ENCODE data around the gene TEX26.
A peak's percentile ranks its signal among the peaks of the same experiment; 100 is the strongest.

TEX26 gene

DNA sequence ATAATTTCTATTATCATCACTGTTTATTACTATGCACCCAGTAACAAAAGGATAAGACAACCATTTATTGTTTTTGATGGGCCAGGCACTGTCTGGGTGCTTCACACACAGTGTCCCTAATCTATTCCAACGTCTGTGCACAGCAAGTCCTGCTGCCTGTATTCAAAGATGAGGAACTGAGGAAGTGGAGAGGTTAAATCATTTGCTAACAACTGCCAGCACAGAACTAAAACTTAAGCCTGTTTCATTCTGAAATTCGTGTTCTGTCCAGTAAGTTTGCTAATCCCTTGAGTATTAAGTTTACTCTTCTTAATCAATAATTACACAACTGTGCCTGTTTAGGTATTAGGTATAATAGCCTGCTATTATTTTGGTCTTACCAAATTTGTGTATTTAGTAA lies 41.9 kb downstream of the TEX26 start:
- no peak for DNase-seq (ENCODE audit: extremely low read depth in 1 of 2, low read depth in 1 of 2)

DNA sequence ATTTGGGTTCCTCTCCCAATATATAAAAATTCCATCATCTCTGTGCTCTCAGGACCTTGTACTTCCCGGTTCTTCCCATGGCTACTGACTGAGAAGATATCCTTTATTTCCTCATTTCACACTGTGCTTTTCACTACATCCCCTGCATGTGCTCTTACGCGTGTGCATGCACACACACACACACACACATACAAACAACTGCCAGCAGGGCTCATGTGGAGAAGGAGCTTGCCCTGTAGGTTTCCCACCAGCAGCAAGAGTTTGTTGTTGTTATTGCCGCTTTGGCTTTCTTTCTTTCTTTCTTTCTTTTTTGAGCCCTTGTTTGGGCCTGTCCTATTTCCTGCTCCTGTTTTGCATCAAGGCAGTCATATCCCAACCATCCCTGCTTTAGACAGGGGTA lies 43.6 kb downstream of the TEX26 start:
- DNase-seq (ENCODE audit: extremely low read depth in 1 of 2, low read depth in 1 of 2) = no peak

DNA sequence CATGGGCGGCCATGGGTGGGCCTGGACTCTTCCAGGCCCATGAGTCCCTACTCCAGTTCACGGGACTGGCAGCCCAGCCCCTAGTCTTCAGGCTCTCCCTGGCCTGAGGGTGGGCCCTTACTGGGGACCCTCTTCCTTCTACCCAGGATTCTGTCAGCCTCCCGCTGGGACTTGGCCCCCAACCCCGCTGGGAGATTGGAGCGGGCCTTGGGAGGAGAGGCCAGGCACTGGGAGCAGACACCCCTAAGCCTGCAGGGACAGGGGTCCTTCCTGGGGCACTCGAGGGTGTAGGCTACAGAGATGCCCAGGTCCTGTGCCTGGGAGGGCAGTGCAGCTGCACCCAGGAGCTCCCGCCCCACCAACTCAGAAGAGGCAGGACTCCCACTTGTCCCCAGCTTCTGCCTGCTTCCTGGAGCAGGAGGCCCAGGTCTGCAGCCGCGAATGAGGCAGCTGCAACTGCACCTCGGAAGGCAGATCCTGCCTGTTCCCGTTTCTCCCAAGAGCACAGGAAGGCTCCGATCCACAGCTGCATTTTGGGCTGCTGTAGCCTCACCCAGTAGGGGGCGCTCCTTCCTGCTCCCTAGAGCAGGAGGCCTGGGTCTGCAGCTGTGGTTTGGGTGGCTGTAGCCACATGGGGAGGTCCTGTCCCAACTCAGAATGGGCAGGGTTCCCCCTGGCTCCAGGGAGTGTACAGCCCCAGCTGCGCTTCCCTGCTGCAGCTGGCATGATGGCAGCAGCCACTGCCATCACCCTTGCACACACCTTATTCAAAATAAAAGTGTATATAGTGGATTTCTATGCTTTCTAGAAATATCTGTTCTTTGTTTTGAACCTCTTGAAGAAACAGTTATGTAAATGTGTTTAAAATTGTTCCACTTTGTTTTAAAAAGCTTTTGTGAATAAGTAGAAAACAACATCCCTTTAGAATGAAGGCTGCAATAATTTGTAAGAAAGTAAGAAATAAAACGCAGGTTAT lies 46.8 kb downstream of the TEX26 start:
- DNase-seq (ENCODE audit: extremely low read depth in 1 of 2, low read depth in 1 of 2) = peak in 1 of 2 donors; percentile 2

DNA sequence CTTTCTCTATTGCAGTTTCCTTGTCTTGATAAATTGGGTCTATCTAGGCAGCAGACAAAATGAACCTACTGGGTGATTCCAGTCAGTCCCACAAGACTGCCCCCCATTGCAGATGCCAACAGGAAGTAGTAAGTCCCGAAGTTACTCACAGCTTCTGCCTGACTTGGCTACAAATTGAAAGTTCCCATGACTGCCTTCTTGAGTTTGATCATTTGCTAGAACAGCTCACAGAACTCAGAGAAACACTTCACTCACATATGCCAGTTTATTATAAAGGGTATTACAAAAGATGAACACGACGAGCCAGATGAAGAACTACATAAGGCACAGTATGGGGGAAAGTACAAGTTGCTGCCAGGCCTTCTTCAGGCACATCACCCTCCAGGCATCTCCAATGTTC lies 50.0 kb downstream of the TEX26 start:
- DNase-seq (ENCODE audit: extremely low read depth in 1 of 2, low read depth in 1 of 2) = no peak

DNA sequence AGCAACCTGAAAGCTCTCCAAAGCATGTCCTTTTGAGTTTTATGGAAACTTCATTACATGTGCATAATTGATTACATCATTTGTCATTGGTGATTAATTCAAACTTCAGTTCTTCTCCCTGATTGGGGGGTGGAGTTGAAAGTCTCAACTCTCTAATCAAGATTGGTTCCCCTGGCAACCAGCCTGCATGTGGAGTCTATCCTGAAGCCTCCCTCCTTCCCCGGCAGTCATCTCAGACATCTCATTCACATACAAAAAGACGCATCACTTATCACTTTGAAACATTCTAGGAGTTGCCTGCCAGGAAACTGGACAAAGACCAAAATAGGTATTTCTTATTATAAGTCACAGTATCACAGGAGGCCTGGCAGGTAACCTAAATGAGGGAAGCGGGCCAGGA lies 50.5 kb downstream of the TEX26 start:
- no peak for DNase-seq (ENCODE audit: extremely low read depth in 1 of 2, low read depth in 1 of 2)

DNA sequence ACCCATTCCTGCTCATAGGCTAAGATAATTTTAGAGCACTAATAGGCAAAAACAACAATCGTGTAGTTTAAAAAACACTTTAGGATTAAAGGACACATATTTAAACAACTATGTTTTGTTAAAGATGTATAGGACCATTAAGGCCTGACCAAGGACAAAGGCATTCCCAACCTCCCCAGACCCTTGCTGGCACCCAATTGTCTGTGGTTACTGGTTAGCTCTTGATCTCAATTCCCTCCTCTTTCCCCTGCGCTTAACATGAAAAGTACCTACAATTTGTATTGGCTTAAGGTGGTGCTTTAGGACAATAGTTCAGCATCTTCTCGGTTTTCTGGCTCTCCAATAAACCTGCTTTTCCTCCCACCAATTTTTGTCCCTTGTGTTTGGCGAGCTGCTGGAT lies 51.0 kb downstream of the TEX26 start:
- DNase-seq (ENCODE audit: extremely low read depth in 1 of 2, low read depth in 1 of 2) = no peak

DNA sequence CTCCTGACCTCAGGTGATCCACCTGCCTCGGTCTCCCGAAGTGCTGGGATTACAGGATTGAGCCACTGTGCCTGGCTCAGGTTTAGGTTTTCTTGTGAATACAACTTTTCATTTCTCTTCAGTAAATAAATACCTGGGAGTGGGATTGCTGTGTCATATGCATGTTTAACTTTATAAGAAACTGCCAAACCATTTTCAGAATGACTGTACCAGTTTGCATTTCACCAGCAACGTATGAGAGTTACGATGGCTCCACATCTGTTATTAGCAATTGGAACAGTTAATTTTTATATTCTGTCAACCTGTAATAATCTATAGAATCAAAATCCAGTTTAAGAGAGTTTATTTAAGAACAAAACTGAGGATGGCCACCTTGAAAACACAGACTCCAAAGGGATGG lies 52.2 kb downstream of the TEX26 start:
- DNase-seq (ENCODE audit: extremely low read depth in 1 of 2, low read depth in 1 of 2) = no peak

DNA sequence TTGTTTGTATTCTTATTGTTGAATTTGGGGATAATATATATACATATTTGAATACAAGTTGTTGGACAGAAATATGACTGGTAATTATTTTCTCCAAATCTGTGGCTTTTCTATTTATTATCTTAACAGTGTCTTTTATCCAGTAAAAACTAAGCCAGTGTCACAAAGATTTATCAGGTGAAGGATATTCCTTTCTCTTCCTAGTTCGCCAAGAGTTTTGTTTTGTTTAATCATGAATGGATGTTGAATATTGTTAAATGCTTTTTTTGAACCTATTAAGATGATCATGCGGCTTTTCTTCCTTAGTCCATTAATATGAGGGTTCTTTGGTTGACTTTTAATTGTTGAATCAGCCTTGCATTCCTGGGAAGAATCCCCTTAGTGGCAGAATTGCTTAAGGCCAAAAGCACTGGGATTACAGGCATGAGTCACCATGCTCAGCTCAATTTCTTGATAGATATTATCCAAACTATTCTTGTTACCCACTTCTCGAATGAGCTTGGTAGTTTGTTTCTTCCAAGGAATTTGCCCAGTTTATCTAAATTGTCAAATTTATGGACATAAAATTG lies 53.3 kb downstream of the TEX26 start:
- DNase-seq (ENCODE audit: extremely low read depth in 1 of 2, low read depth in 1 of 2) = no peak

DNA sequence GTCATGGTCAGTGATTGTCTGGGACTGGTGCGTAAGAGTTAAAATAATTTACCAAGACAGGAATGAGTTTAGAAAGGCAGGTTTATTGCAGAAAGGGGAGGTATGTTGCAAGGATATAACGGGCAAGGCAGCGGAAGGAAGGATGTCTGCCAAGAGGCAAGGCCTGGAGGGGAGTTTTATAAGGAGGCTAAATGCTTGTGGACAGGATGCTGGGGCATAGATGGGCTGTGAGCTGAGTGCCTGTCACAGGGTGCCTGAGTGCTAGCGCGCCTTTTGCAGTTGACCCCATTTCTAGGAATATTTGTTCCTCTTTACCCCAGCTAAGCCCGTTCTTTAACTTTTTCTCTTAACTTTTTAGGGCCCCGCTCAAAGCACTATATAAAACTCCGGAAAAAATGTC lies 58.7 kb downstream of the TEX26 start:
- no peak for DNase-seq (ENCODE audit: extremely low read depth in 1 of 2, low read depth in 1 of 2)

DNA sequence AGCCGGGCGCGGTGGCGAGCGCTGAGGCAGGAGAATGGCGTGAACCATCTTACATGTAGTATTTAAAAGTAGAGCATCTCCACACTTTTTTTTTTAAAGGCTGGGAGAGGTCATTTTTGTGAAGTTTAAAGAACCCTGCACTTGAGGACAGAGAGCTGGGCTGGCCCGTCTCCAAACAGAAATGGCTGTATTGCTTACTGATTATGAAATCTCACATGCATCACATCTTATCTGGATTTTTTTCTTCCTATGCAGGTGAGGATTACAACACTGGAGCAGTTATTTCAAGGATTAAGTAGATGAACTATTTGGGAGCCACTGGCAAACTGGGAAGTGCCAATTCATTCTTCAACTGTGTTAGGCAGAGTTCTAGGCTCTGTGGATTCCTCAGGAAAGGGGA lies 59.5 kb downstream of the TEX26 start:
- no peak for DNase-seq (ENCODE audit: extremely low read depth in 1 of 2, low read depth in 1 of 2)

DNA sequence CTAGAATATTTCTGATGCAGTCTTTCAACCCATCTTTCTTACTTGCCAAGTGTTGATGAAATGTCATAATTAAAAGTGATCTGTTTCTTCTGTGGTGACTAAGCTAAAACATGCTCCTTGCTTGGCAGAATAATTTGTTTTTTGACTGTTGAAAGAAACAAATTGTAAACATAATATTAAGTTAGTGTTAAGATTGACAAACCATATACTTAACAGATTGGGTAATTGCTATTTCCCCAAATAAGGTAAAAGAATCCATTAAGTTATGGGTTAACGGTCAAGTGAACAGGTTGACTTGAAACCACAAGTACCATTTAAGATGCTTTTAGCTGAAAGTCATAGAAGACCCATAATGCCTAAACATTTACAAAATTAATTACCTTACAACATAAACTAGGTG lies 62.9 kb downstream of the TEX26 start:
- DNase-seq (ENCODE audit: extremely low read depth in 1 of 2, low read depth in 1 of 2) = no peak

DNA sequence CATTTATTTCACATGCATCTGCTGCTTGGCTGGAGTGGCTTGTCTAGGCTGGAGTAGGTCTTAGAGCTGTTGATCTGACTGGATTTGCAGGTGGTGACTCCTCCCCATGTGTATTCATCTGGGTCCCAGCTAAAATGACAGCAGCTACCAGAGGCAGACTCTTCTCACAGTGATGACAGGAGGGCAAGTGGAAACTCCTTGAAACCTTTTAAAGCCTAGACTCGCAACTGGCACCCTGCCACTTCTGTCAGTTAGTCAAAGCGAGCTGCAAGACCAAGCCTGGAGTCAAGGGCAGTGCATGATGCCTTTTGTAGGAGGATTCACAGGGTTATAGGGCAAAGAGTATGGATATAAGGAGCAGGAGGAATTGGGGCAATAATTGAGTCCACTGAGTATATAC lies 65.2 kb downstream of the TEX26 start:
- DNase-seq (ENCODE audit: extremely low read depth in 1 of 2, low read depth in 1 of 2) = no peak

DNA sequence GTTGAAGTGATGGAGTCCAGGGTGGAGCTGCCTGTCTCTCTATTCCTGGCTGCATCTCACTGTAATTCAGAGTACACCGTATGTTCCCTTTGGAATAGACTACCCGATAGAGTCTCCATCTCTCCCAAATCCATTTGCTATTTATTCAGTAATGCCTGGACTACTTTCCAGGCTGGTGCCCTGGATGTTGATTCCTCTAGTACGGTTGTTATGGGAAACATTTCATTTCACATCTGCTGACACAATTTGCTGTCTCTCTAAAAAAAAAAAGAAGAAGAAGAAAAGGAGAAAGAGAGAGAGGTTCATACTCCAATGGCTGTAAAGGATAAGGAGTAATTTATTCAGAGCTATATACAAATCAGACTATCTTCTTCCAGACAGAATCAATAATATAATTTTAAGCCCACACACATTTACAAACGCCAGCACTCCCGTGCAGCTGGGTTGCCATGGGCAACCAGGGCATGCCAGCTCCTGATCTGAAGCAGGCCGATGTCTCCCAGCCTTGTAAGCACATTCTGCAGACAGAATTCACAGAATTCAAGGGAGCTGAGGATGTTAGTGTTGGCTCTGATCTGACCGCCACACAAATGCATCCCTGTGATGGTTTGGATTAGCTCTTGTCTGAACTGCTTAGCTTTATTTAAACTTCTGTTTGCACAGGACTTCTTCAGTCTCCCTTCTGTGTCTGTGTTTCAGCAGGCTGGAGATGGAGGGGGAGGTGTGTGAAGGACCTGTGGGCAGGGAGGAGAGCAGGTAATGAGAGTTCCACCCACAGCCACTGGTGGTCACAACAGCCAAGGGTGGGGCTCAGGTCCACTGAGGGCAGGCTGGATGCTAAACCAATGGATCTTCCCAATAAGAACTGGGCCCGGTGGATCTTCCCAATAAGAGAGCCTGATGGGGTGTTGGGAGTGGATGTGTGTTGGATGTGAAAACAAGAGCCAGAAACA lies 66.0 kb downstream of the TEX26 start:
- no peak for DNase-seq (ENCODE audit: extremely low read depth in 1 of 2, low read depth in 1 of 2)

DNA sequence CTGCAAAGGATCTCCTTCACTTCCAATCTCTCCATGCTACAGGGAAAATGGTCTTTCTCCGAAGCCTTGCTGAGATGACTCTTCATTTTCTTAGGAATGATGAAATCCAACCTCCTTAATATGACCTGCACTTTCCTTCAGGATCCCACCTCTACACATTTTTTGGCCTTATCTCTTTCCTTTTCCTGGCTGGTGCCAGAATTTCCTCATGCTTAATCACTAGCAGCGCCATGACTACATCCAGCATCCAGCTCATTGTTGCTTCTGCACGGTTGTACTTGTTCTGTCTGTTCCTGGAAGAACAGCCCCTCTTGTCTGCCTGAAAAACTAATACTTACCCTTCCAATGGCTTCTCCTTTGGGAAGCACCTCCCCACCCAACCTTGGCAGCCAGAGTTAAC lies 68.4 kb downstream of the TEX26 start:
- no peak for DNase-seq (ENCODE audit: extremely low read depth in 1 of 2, low read depth in 1 of 2)

DNA sequence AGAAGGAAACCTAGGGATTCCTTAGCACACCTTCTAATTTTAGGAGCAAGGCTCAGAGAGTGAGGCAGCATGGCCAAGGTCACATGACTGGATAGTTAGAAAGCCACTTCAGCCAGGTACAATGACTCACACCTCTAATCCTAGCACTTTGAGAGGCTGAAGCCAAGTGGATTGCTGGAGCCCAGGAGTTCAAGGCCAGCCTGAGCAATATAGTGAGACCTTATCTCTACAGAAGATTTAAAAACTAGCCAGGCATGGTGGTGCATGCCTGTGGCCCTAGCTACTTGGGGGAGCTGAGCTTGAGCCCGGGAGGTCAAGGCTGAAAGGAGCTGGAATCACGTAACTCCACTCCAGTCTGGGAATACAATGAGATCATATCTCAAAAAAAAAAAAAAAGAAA lies 69.2 kb downstream of the TEX26 start:
- no peak for DNase-seq (ENCODE audit: extremely low read depth in 1 of 2, low read depth in 1 of 2)

DNA sequence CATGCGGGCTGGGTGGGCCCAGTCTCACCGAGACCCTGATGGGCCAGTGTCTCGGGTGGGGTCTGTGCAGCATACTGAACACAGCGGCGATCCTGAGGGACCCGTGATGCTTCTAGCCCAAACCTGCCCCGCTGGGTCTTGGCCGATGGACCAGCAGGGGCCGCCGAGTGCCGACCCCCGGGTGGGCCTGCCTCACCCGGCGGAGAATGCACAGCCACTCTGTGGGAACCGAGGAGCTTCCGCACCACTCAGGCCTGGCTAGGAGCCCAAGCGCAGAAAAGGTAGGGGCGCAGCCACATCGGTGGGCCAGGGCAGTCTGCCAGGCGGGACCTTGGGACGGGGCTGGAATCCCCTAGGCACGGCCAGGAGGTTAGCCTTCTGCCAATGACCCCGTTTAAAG lies 72.6 kb downstream of the TEX26 start:
- no peak for DNase-seq (ENCODE audit: extremely low read depth in 1 of 2, low read depth in 1 of 2)

DNA sequence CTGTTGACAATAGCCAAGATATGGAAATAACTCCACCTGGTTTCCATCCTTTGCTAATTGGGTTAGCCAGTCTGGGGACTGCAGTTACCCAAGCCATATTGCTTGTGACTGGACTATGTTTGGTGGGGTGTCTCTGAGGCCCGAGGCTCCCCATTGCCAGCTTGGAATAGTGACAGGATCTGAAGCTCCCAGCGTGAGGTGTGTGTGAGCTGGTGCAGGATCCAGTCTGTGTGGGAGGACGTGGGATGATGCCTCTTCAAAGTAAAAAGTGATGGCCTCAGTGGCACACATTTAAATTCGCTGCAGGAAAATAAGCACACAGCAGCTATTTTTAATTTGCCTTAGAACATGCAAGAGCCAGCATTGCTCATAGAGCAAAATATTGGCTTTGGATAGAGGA lies 75.0 kb downstream of the TEX26 start:
- no peak for DNase-seq (ENCODE audit: extremely low read depth in 1 of 2, low read depth in 1 of 2)

DNA sequence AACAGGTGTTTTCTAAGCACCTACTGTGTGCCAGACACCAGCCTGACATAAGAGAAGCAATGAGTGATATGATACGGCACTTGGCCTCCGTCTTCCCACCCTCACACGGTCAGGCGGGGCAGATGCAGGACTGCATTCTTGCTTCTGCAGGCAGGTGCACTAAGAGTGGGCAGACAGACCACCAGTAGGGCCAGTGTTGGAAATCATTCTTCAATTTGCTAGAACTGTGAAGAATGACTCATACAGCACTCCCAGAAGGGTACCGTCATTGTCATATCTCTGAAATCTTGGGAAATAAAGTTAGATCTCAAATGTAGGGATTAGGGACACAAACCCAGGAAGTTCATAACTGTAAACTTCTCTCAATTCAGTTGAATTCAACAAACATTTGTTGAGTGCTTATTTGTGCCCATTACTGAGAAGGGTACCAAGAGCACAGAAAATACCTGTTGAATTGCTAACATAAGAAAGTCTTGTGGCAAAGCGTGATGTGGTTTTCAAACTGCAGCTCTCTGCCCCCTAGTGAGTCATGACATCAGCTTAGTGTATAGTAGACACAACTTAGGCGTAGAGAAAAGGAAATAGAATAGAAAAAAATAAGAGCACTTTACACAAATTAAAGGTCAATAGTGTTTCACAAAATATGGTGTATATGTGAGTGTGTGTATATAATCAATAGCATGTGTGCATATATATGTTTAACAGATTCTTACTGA lies 76.1 kb downstream of the TEX26 start:
- DNase-seq (ENCODE audit: extremely low read depth in 1 of 2, low read depth in 1 of 2) = no peak

DNA sequence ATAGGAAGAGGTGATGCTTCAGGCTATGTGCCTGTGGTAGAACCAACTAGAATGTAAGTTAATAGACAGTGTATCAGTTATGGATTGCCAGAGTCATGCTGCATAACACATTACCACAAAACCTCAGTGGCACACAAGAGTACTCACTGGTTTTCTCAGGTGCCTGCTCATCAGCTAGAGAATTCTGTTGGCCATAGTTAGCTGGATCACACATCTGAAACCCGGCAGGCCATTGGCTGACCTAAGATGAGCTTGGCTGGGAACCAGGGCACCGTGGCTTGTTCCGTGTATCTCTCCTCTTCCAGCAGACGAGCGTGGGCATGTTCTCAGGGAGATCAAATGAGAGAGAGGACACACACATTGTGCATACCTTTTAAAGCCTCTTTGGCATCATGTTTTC lies 76.7 kb downstream of the TEX26 start:
- no peak for DNase-seq (ENCODE audit: extremely low read depth in 1 of 2, low read depth in 1 of 2)

DNA sequence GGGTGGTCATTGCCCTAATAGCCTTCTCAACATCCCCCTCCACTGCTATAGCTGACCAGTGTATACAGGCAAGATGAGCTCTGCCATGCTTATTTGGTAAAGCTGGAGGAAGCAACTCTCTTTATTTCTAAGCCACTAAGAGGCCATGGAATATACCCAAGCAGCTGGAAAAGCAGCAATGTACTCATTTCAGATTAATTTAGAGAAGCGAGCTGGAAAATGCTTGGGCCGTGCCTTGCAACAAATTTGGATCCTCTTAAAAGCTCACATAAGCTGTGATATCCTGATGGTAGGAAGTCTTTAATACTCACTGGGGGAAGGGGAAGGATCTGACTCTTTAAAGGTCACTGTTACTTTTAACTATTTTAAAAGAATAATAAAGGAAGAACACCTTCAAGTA lies 77.8 kb downstream of the TEX26 start:
- no peak for DNase-seq (ENCODE audit: extremely low read depth in 1 of 2, low read depth in 1 of 2)
